Islet precursor cell (in vitro differentiated cells): ENCODE results near the gene CIZ1.

Source experiments
- DNase-seq: peaks from one replicate; pipeline ENCODE4 v3.0.0-alpha.2; 2018

The CIZ1 gene

DNA sequence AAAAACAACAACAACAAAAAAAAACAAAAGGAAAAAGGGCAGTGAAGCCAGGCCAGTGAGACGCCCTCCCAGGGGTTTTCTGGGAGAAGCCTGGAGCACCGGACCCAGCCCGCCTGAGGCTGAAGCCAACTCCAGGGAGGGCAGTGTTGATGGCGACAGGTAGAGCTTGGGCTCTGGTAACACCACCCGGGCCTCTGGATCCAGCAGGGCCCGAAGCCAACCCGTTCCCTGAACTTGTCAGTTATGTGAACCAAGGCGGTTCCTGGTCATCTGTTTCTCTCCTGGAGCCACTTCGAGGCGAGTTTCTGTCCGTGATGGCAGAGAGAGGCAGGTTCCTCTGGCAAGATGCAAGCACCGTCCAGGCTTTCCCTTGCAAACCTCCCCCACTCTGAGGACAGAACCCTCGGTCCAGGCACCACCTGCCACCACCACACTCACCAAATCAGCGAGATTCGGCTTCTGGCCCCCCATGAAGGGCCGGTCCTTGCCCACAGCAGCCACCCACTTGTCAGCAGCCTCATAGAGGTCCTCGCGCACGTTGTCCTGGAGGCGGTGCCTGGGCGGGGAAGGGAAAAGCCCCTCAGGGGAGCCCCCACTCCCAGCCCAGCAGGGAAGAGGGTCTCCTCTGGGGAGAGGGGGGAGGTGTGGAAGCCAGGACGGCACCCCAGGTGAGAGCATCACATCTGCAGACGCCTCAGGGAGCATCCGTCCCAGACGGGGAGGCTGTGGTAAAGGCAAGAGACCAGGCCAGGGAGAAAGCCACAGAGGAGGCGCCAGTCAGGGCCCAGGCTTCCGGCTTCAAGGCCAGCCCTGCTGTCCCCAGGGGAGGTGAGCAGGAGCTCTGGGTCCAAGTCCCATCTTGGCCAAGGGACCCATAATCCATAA is 69.2 kb downstream of the CIZ1 start:
- peak; percentile 43 for DNase-seq

- DNase-seq = no peak
Measured at GRCh38 chr9:128121466-128121810, 69.9 kb downstream of the CIZ1 start.

- DNase-seq = peak; percentile 45
Measured at GRCh38 chr9:128120741-128121465, 70.5 kb downstream of the CIZ1 start.

GRCh38 chr9:128120061-128120740 is 71.2 kb downstream of the CIZ1 start:
- DNase-seq = peak; percentile 53

- DNase-seq = peak; percentile 39
Measured at GRCh38 chr9:128118971-128119665, 72.3 kb downstream of the CIZ1 start.

DNA sequence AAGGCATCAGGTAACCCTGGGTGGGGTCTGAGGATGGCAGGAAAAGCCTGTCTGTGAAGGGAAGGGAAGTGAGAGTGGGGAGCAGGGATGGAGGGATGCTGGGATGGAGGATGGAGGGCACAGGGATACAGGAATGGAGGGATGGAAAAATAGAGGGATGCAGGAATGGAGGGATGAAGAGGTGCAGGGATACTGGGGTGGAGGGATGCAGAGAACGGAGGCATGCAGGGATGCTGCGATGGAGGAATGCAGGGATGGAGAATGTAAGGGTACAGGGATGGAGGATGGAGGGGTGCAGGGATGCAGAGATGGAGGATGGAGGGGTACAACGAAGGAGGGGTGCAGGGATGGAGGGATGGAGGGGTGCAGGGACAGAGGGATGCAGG is 72.9 kb downstream of the CIZ1 start:
- DNase-seq = no peak

- peak; percentile 95 for DNase-seq
Measured at GRCh38 chr9:128117613-128118471, 73.5 kb downstream of the CIZ1 start.

GRCh38 chr9:128116104-128117083 is 75.0 kb downstream of the CIZ1 start:
- peak; percentile 43 for DNase-seq
